NCI-H1694 treated with DMSO at 0.1 percent for 48 hours (cell line): ENCODE results near the gene CDRT15L2.
A peak's percentile ranks its signal among the peaks of the same experiment; 100 is the strongest.
"Not testable (repeated sequence)": the region's sequence is repeated elsewhere in the genome, so short reads cannot be mapped to it uniquely, and the experiment has no call there.

ENCODE experiments used
- DNase-seq: peaks from one replicate; lab custom pipeline; 2025; lab: John Stamatoyannopoulos, UW

CDRT15L2 gene

DNA sequence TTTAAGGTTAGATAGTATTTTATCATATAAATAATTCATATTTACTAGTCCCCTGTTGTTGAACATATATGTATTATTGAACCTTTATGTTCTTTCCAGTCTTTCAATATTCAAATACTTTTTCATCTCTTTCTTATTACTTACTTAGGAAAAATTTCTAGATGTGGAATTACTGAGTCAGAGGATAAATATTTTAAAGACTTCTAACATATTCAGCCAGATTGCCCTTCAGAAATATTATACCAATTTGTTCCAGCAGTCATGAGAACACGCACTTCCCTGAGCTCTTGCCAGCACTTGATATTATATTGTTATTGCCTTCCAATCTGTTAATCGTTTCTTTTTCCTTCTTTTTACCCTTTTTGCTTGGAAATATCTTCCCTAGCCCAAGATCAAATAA lies 4.5 kb upstream of the CDRT15L2 start:
- peak; percentile 9 for DNase-seq

DNA sequence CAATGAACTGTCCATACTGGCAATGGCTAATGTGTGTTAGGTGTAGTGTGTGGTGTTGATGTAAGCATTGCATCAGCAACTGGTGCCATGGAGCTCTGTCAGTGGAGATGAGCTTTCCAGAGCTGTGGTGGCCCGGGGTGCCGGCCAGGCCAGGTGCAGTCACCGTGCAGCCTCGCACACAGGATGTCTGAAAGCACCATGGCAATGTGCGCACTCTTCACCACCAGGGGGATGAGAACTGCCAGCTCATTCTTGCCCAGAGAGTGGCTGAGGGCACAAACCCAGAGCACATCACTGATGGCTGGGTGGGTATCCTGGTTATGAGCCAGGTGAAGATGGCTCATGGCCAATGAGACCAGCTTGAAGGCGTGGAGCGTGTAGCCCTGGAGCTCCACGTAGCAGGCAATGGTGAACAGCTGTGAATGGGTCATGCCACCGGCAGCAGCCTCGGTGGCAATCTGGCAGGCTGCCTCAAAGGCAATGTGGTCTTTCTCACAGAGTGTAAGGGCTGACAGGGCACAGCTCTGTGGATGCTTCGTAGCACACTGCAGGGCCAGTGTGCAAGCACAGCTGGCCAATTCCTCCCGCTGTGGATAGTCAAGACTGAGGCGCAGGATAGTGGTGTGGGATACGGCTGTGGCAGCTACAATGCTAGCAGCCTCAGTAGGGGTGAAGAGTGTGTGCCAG lies 4.5 kb downstream of the CDRT15L2 start:
- peak; percentile 85 for DNase-seq

DNA sequence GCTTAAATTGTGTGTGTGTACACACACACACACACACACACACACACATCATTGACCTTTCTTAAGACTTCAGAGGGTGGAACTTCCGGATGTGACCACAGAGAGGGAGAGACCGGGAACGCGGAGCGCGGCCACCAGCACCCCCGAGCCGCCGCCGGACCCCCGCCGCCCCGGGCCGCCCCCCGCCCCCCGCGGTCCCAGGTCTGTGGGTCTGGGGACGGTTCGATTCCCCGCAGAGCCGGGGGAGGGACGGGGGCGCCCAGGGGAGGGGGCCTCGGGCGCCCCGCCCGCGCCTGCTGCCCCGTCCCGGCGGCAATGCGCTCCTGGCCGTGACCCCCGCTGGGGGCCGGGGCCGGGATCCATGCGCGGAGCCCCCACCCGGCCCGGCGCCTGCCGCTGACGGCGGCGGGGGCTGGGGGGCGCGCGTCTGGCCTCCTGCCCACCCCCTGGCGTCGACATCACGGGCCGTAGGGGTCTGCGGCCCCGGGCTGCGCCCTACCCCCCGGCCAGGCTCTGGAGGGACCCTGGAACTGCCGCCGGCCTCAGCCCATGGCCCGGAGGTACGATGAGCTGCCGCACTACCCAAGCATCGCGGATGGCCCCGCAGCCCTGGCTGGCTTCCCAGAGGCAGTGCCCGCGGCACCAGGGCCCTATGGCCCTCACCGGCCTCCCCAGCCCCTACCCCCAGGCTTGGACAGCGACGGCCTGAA lies 9.4 kb downstream of the CDRT15L2 start:
- DNase-seq, result not testable (repeated sequence)

DNA sequence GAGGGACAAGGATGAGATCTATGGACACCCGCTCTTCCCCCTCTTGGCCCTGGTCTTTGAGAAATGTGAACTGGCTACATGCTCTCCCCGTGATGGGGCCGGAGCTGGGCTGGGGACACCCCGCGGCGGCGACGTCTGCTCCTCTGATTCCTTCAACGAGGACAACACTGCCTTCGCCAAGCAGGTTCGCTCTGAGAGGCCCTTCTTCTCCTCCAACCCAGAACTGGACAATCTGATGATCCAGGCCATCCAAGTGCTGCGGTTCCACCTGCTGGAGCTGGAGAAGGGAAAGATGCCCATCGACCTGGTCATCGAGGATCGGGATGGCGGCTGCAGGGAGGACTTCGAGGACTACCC lies 9.9 kb downstream of the CDRT15L2 start:
- not testable (repeated sequence) for DNase-seq

DNA sequence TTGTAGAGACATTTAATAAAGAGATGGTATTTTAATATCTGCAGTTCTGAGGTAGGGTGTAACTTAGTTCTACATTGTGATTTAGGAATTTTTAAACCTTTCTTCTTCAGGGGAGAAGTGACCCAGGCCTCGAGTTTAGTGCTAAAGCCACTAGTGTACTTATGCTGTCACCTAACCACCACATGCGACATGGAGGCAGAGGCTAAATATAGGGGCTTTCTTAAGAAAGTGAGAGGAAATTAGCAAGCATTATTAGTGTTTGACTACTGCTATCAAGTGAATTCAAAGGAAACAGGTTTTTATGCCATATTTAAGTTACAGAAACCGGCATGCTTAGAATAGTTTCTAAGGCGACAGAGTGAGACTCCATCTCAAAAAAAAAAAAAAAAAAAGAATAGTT lies 11.5 kb downstream of the CDRT15L2 start:
- not testable (repeated sequence) for DNase-seq

DNA sequence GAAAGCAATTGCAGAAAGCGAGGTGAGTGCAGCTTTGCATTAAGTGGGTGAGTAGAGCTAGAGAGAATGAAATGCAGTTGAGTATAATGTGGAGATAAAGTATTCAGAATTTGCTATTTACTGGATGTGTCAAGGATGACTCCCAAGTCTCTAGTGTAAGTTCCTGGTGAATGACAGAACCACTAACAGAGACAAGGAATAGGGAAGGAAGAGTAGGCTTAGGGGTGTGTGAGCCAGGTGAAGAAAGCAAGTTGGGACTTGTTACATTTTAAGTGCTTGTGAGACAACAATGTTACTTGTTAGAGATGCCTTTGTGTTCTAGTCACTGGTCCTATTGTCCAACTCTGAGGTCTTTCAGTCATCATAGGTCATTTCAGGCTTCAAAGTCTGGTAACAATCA lies 26.0 kb downstream of the CDRT15L2 start:
- DNase-seq, result not testable (repeated sequence)

DNA sequence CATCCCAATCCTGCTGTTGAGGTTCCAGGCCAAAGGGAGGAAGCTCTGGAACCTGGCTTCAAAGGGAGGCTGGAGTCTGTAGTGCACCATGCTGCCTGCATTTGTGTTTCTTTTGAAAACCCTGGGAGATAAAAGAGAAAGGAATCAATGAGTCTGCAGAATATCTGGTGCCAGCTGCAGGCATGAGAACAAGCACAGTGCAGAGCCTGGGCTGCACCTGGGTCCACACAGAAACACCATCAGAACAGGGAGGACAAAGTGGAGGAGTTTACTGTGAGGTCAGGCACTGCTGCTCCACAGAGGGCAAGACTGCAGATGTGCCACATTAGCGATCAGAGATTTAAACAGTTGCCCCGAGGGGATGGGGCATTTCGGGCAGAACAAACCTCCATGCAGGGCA lies 30.0 kb downstream of the CDRT15L2 start:
- not testable (repeated sequence) for DNase-seq

DNA sequence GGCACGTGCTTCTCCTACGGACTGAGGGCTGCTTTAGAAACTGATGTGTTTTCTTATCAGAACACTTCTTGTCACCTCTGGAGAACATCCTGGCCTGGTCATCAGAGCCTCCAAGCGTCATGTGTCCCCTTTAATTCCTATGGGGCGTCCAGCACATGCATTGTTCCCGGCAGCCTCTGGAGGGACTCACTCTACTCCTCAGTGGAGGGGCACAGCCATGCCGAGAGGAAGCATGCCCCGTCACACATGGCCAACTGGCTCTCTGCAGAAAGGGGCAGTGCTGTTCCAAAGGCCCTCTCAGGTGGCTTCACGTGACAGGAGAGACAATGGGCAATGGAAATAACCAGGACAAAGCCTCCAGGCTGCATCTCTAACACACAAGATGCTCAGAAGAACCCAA lies 31.8 kb downstream of the CDRT15L2 start:
- no peak for DNase-seq

DNA sequence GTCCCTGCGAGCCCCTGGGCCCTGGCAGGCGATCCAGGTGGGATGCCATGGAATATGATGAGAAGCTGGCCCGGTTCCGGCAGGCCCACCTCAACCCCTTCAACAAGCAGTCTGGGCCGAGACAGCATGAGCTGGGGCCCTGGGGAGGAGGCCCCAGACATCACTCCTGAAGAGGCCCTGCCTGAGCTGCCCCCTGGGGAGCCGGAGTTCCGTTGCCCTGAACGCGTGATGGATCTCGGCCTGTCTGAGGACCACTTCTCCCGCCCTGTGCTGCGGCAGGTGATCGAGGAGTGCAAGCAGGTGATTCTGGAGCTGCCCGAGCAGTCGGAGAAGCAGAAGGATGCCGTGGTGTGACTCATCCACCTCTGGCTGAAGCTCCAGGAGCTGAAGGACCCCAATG lies 33.1 kb downstream of the CDRT15L2 start:
- no peak for DNase-seq

DNA sequence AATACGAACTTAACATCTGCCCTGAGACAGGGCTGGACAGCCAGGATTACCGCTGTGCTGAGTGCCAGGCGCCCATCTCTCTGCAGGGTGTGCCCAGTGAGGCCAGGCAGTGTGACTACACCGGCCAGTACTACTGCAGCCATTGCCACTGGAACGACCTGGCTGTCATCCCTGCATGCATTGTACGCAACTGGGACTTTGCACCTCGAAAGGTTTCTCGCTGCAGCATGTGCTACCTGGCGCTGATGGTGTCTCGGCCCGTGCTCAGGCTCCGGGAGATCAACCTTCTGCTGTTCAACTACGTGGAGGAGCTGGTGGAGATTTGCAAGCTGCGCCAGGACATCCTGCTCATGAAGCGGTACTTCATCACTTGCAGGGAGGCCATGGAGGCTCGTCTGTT lies 33.7 kb downstream of the CDRT15L2 start:
- DNase-seq, result no peak

DNA sequence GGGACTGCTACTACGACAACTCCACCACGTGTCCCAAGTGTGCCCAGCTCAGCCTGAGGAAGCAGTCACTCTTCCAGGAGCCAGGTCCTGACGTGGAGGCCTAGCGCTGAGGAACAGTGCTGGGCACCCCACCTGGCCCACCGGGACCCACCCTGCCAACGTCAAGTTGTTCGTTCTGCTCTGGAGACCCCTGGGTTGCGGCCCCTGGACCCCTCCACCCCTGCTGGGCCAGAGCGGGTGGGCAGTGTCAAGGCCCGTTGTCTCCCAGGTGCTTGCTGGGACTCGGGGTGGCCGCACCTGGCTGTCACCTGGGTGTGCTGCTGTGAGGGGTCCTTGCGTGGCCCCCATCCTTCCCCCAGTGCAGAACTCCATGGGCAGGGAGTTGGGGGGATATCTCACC lies 34.4 kb downstream of the CDRT15L2 start:
- DNase-seq, result no peak

DNA sequence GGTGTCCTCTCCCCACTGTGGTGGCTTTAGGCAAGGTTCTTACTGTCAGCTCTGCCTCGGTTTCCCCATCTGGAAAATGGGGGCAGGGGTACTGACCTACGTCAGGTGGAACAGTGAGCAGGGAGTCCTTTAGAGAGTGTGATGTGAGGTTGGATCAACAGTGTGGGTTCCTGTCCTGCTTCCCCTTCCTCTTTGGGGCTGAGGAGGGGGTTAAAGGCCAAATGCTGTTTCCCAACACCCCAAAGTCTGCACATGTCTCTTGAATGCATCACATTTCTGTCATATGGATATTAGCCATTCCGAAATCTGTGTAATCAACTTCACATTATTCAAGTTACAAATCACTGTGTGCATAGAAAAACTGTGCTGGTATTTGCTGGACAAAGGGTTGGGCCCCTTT lies 35.9 kb downstream of the CDRT15L2 start:
- DNase-seq, result not testable (repeated sequence)
